Stomach smooth muscle (tissue), 2 donors: Measurements from ENCODE around the gene MYO1B.

Source experiments
- H3K27ac ChIP-seq: one replicate; pipeline ENCODE4 v1.7.0; 2013; ENCODE audit warnings: mild to moderate bottlenecking, low read length, inconsistent platforms
- H3K27me3 ChIP-seq, 2 donors: one replicate each; pipeline ENCODE4 v1.7.0; 2013; ENCODE audit warnings: low read length in 2 of 2; ENCODE audit not compliant: insufficient read depth in 2 of 2, control insufficient read depth in 1 of 2
- H3K36me3 ChIP-seq, 2 donors: one replicate each; pipeline ENCODE4 v1.7.0; 2013; ENCODE audit warnings: low read length in 2 of 2; ENCODE audit not compliant: control insufficient read depth in 2 of 2, insufficient read depth in 2 of 2
- H3K4me1 ChIP-seq: one replicate; pipeline ENCODE4 v1.7.0; 2013; ENCODE audit warnings: low read length; ENCODE audit not compliant: control insufficient read depth, insufficient read depth
- H3K4me3 ChIP-seq, 2 donors: one replicate each; pipeline ENCODE4 v1.7.0; 2013; ENCODE audit warnings: low read length in 2 of 2
- H3K9ac ChIP-seq, 2 donors: one replicate each; pipeline ENCODE4 v1.7.0; 2013; ENCODE audit warnings: low read length in 2 of 2, mild to moderate bottlenecking in 1 of 2
- H3K9me3 ChIP-seq, 2 donors: one replicate each; pipeline ENCODE4 v1.7.0; 2013; ENCODE audit warnings: low read length in 2 of 2; ENCODE audit not compliant: control insufficient read depth in 2 of 2
- donor health status: healthy.
- donor health status: Pancreatic carcinoma.

The MYO1B gene

GRCh38 chr2:191255756-191256312 lies 10.6 kb downstream of the MYO1B start:
- Histone ChIP-seq H3K27me3 (no peaks in the 10 kb centered on the region), H3K9ac (no peak overlapping the region), H3K9me3 (no peaks in the 10 kb centered on the region), H3K27ac (no peak overlapping the region), H3K4me1 (peaks cover 2% of the 10 kb centered on the region), H3K4me3 (no peak overlapping the region), H3K36me3 (no peaks in the 10 kb centered on the region)

- no peak overlapping the region for H3K9ac ChIP-seq
- peaks cover 2% of the 10 kb centered on the region for H3K4me1 ChIP-seq
- no peak overlapping the region for H3K27ac ChIP-seq
- H3K9me3 ChIP-seq = no peaks in the 10 kb centered on the region
- H3K27me3 ChIP-seq = no peaks in the 10 kb centered on the region
- no peaks in the 10 kb centered on the region for H3K36me3 ChIP-seq
- H3K4me3 ChIP-seq = no peak overlapping the region
Observed at GRCh38 chr2:191257934-191258333, 12.7 kb downstream of the MYO1B start.

GRCh38 chr2:191258996-191259395 lies 13.8 kb downstream of the MYO1B start:
- Histone ChIP-seq H3K9ac (no peak overlapping the region), H3K27me3 (no peaks in the 10 kb centered on the region), H3K36me3 (no peaks in the 10 kb centered on the region), H3K27ac (no peak overlapping the region), H3K9me3 (no peaks in the 10 kb centered on the region), H3K4me1 (no peaks in the 10 kb centered on the region), H3K4me3 (no peak overlapping the region)

- Histone ChIP-seq H3K27ac (no peak overlapping the region), H3K4me1 (no peaks in the 10 kb centered on the region), H3K36me3 (no peaks in the 10 kb centered on the region), H3K9ac (no peak overlapping the region), H3K27me3 (no peaks in the 10 kb centered on the region), H3K4me3 (no peak overlapping the region), H3K9me3 (no peaks in the 10 kb centered on the region)
Observed at GRCh38 chr2:191262436-191262835, 17.2 kb downstream of the MYO1B start.

GRCh38 chr2:191263050-191263449 lies 17.8 kb downstream of the MYO1B start:
- Histone ChIP-seq H3K36me3 (no peaks in the 10 kb centered on the region), H3K27ac (no peak overlapping the region), H3K4me1 (no peaks in the 10 kb centered on the region), H3K9me3 (no peaks in the 10 kb centered on the region), H3K9ac (no peak overlapping the region), H3K4me3 (no peak overlapping the region), H3K27me3 (no peaks in the 10 kb centered on the region)

- no peak overlapping the region for H3K4me3 ChIP-seq
- no peak overlapping the region for H3K9ac ChIP-seq
Observed at GRCh38 chr2:191264647-191265081, 19.5 kb downstream of the MYO1B start.

GRCh38 chr2:191265311-191266170 lies 20.3 kb downstream of the MYO1B start:
- Histone ChIP-seq H3K27ac (no peak overlapping the region), H3K4me3 (peak overlapping the region in 1 of 2 donors; percentile 35), H3K4me1 (no peaks in the 10 kb centered on the region), H3K27me3 (no peaks in the 10 kb centered on the region), H3K9ac (no peak overlapping the region), H3K9me3 (no peaks in the 10 kb centered on the region), H3K36me3 (no peaks in the 10 kb centered on the region)

More at GRCh38 chr2:191264647-191265081, 19.5 kb downstream of the MYO1B start:
- no peaks in the 10 kb centered on the region for H3K27me3 ChIP-seq
- no peaks in the 10 kb centered on the region for H3K9me3 ChIP-seq
- H3K36me3 ChIP-seq = no peaks in the 10 kb centered on the region
- H3K4me1 ChIP-seq = no peaks in the 10 kb centered on the region
- no peak overlapping the region for H3K27ac ChIP-seq

GRCh38 chr2:191266201-191266600 lies 21.0 kb downstream of the MYO1B start:
- no peak overlapping the region for H3K27ac ChIP-seq
- H3K9me3 ChIP-seq = no peaks in the 10 kb centered on the region
- no peak overlapping the region for H3K4me3 ChIP-seq
- no peak overlapping the region for H3K9ac ChIP-seq
- no peaks in the 10 kb centered on the region for H3K4me1 ChIP-seq
- no peaks in the 10 kb centered on the region for H3K27me3 ChIP-seq
- H3K36me3 ChIP-seq = no peaks in the 10 kb centered on the region

- H3K27ac ChIP-seq = no peak overlapping the region
- no peak overlapping the region for H3K9ac ChIP-seq
- no peaks in the 10 kb centered on the region for H3K27me3 ChIP-seq
- no peaks in the 10 kb centered on the region for H3K36me3 ChIP-seq
- H3K4me3 ChIP-seq = no peak overlapping the region
- no peaks in the 10 kb centered on the region for H3K4me1 ChIP-seq
- H3K9me3 ChIP-seq = no peaks in the 10 kb centered on the region
Observed at GRCh38 chr2:191268596-191268995, 23.4 kb downstream of the MYO1B start.

- H3K4me3 ChIP-seq = no peak overlapping the region
- no peaks in the 10 kb centered on the region for H3K27me3 ChIP-seq
- no peak overlapping the region for H3K27ac ChIP-seq
- H3K36me3 ChIP-seq = no peaks in the 10 kb centered on the region
- no peaks in the 10 kb centered on the region for H3K9me3 ChIP-seq
- H3K4me1 ChIP-seq = no peaks in the 10 kb centered on the region
- H3K9ac ChIP-seq = no peak overlapping the region
Observed at GRCh38 chr2:191270306-191271161, 25.3 kb downstream of the MYO1B start.
